ENCODE measurements around the gene MRPS34. TPM values are rescaled to one million over a fixed set of nuclear protein-coding genes. Genes with fewer than 3 reads are reported as not detected.

MRPS34 gene
- total and polyA plus RNA-seq, 4 donors, result 40.1 to 110 (median 100) TPM

GRCh38 chr16:1791943-1792812, 19.2 kb upstream of the MRPS34 start:
- H3K9me3 ChIP-seq (ENCODE audit: control insufficient read depth in 4 of 4, insufficient read depth in 3 of 4, low read length in 3 of 4), result peaks cover 0 to 3% (median 0%) of the 10 kb centered on the region in 4 donors
- H3K4me3 ChIP-seq, result no peak overlapping the region
- TF ChIP-seq CTCF (IDR thresholded peaks at IDR 0.05; ENCODE audit: control extremely low read depth, extremely low read depth), result no peak
- H3K27me3 ChIP-seq (ENCODE audit: control insufficient read depth in 3 of 3, insufficient read depth in 3 of 3, low read length in 2 of 3), result no peaks in the 10 kb centered on the region
- DNase-seq, result no peak
- 91 to 92% methylated on average over 58 to 59 of the region's 59 CpGs for WGBS, 2 donors
- no peak overlapping the region for H3K9ac ChIP-seq (ENCODE audit: insufficient read depth in 1 of 2, low read length in 2 of 2)
- peaks cover 0 to 48% (median 0%) of the 10 kb centered on the region in 4 donors for H3K36me3 ChIP-seq (ENCODE audit: control insufficient read depth in 4 of 4, insufficient read depth in 4 of 4, low read length in 4 of 4)
- no peak for ATAC-seq (ENCODE audit: insufficient read depth, low FRiP score)
- peaks cover 0 to 12% (median 0%) of the 10 kb centered on the region in 5 donors for H3K4me1 ChIP-seq (ENCODE audit: control insufficient read depth in 5 of 5, insufficient read depth in 5 of 5, low read length in 5 of 5)
- H3K27ac ChIP-seq (ENCODE audit: low read depth in 1 of 2, low read length in 1 of 2), result no peak overlapping the region

- Histone ChIP-seq H3K36me3 (ENCODE audit: control insufficient read depth in 4 of 4, insufficient read depth in 4 of 4, low read length in 4 of 4) (peaks cover 0 to 55% (median 0%) of the 10 kb centered on the region in 4 donors), H3K9me3 (ENCODE audit: control insufficient read depth in 4 of 4, insufficient read depth in 3 of 4, low read length in 3 of 4) (peaks cover 0 to 3% (median 0%) of the 10 kb centered on the region in 4 donors), H3K9ac (ENCODE audit: insufficient read depth in 1 of 2, low read length in 2 of 2) (no peak overlapping the region), H3K27ac (ENCODE audit: low read depth in 1 of 2, low read length in 1 of 2) (no peak overlapping the region), H3K4me3 (no peak overlapping the region), H3K27me3 (ENCODE audit: control insufficient read depth in 3 of 3, insufficient read depth in 3 of 3, low read length in 2 of 3) (no peaks in the 10 kb centered on the region), H3K4me1 (ENCODE audit: control insufficient read depth in 5 of 5, insufficient read depth in 5 of 5, low read length in 5 of 5) (peaks cover 0 to 12% (median 0%) of the 10 kb centered on the region in 5 donors)
- no peak for TF ChIP-seq CTCF (IDR thresholded peaks at IDR 0.05; ENCODE audit: control extremely low read depth, extremely low read depth)
- no peak for ATAC-seq (ENCODE audit: insufficient read depth, low FRiP score)
- 95 to 96% methylated on average over 53 of the region's 53 CpGs for WGBS, 2 donors
- DNase-seq, result no peak
Measured at GRCh38 chr16:1791256-1791942, 18.5 kb upstream of the MRPS34 start.

DNA sequence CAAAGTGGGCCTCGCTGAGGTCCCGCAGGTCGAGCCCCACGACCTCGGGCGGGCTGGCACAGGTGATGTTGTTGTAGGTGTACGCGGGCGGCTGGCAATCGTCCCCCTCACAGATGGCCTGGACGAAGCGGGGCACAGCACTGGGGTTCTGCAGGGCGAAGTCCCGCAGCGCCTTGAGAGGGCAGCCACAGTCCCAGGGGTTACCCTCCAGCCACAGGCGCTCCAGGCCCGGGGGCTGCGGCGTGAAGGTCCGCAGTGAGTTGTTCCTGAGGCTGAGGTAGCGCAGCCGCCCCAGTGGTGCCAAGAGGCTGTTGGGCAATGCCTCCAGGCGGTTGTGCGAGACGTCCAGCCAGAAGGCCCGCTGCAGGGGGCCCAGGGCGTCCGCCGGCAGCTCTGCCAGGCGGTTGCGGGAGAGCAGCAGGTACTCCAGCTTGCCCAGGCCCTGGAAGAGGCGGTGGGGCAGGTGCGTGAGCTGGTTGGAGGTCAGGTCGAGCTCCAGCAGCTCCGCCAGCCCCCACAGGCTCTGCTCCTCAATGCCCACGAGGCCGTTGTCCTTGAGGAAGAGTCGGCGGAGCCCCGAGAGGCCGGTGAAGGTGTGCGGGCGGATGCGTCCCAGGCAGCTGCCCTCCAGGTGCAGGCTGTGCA, 17.8 kb upstream of the MRPS34 start:
- no peak for TF ChIP-seq CTCF (IDR thresholded peaks at IDR 0.05; ENCODE audit: control extremely low read depth, extremely low read depth)
- no peak for ATAC-seq (ENCODE audit: insufficient read depth, low FRiP score)
- DNase-seq, result peak in 1 of 3 donors; percentile 9
- WGBS, 2 donors, result 93 to 95% methylated on average over 38 to 44 of the region's 44 CpGs
- H3K4me3 ChIP-seq, result no peak overlapping the region
- no peak overlapping the region for H3K9ac ChIP-seq (ENCODE audit: insufficient read depth in 1 of 2, low read length in 2 of 2)
- H3K27ac ChIP-seq (ENCODE audit: low read depth in 1 of 2, low read length in 1 of 2), result no peak overlapping the region
- no peaks in the 10 kb centered on the region for H3K27me3 ChIP-seq (ENCODE audit: control insufficient read depth in 3 of 3, insufficient read depth in 3 of 3, low read length in 2 of 3)
- H3K4me1 ChIP-seq (ENCODE audit: control insufficient read depth in 5 of 5, insufficient read depth in 5 of 5, low read length in 5 of 5), result peaks cover 0 to 12% (median 0%) of the 10 kb centered on the region in 5 donors
- H3K9me3 ChIP-seq (ENCODE audit: control insufficient read depth in 4 of 4, insufficient read depth in 3 of 4, low read length in 3 of 4), result peaks cover 0 to 3% (median 0%) of the 10 kb centered on the region in 4 donors
- H3K36me3 ChIP-seq (ENCODE audit: control insufficient read depth in 4 of 4, insufficient read depth in 4 of 4, low read length in 4 of 4), result peaks cover 0 to 61% (median 0%) of the 10 kb centered on the region in 4 donors

All from lung (tissue), 12 donors.